SJCRH30 (cell line): Measurements from ENCODE around the gene ATG9B. TPM values are rescaled to one million over a fixed set of nuclear protein-coding genes. Genes with fewer than 3 reads are reported as not detected.

Experiments
- DNase-seq, 2 experiments: peaks; one replicate each; pipeline ENCODE4 v3.0.0-alpha.2; 2015 to 2020
- H3K27ac ChIP-seq: fragments of 250-450 bp; sonication (Bioruptor Pico); 2 replicates; pipeline ENCODE4 v1.5.1; 2020; ENCODE audit warnings: mild to moderate bottlenecking, moderate library complexity
- H3K27me3 ChIP-seq: fragments of 250-450 bp; sonication (Bioruptor Pico); 2 replicates; pipeline ENCODE4 v1.5.1; 2020; ENCODE audit warnings: mild to moderate bottlenecking, moderate library complexity
- H3K36me3 ChIP-seq: fragments of 250-450 bp; sonication (Bioruptor Pico); 2 replicates; pipeline ENCODE4 v1.5.1; 2020; ENCODE audit warnings: mild to moderate bottlenecking, moderate library complexity
- H3K4me1 ChIP-seq: fragments of 250-450 bp; sonication (Bioruptor Pico); 2 replicates; pipeline ENCODE4 v1.5.1; 2020; ENCODE audit warnings: mild to moderate bottlenecking, moderate library complexity
- H3K4me3 ChIP-seq: fragments of 250-450 bp; sonication (Bioruptor Pico); 2 replicates; pipeline ENCODE4 v1.5.1; 2020; ENCODE audit warnings: mild to moderate bottlenecking, moderate library complexity
- H3K9me3 ChIP-seq: fragments of 250-450 bp; sonication (Bioruptor Pico); replicated peaks from 2 replicates; pipeline ENCODE4 v1.5.1; 2020; ENCODE audit warnings: mild to moderate bottlenecking, moderate library complexity
- total RNA-seq: library from RNA; depleted of rRNA; stranded (reverse); fragments of >200 nt; shearing (Covaris generic); gene quantifications from 2 replicates; pipeline ENCODE4 v1.2.3, GENCODE V29; 2014

The ATG9B gene
- total RNA-seq, 1 experiment from 2014 or later = 0.08 TPM

- Histone ChIP-seq H3K27me3 (peaks cover 16% of the 10 kb centered on the region), H3K27ac (no peak overlapping the region), H3K4me1 (no peaks in the 10 kb centered on the region), H3K9me3 (no peaks in the 10 kb centered on the region), H3K4me3 (no peak overlapping the region), H3K36me3 (no peaks in the 10 kb centered on the region)
- no peak for DNase-seq
Observed at GRCh38 chr7:150997817-150998216, 26.5 kb downstream of the ATG9B start.

GRCh38 chr7:150997075-150997511 is 27.2 kb downstream of the ATG9B start:
- H3K27me3 ChIP-seq = peaks cover 16% of the 10 kb centered on the region
- H3K4me1 ChIP-seq = no peaks in the 10 kb centered on the region
- DNase-seq = no peak
- no peak overlapping the region for H3K27ac ChIP-seq
- H3K4me3 ChIP-seq = no peak overlapping the region
- H3K36me3 ChIP-seq = no peaks in the 10 kb centered on the region
- H3K9me3 ChIP-seq = no peaks in the 10 kb centered on the region

- no peak overlapping the region for H3K27ac ChIP-seq
- no peak overlapping the region for H3K4me3 ChIP-seq
- no peaks in the 10 kb centered on the region for H3K9me3 ChIP-seq
Observed at GRCh38 chr7:150996376-150997074, 27.8 kb downstream of the ATG9B start.

GRCh38 chr7:150994838-150995510 is 29.3 kb downstream of the ATG9B start:
- Histone ChIP-seq H3K4me3 (no peak overlapping the region), H3K27ac (no peak overlapping the region), H3K9me3 (no peaks in the 10 kb centered on the region), H3K36me3 (no peaks in the 10 kb centered on the region), H3K27me3 (peaks cover 13% of the 10 kb centered on the region), H3K4me1 (no peaks in the 10 kb centered on the region)
- peak in 1 of 2 experiments; percentile 33 for DNase-seq

More at GRCh38 chr7:150996376-150997074, 27.8 kb downstream of the ATG9B start:
- DNase-seq = peak in 1 of 2 experiments; percentile 40
- peaks cover 16% of the 10 kb centered on the region for H3K27me3 ChIP-seq
- no peaks in the 10 kb centered on the region for H3K36me3 ChIP-seq
- no peaks in the 10 kb centered on the region for H3K4me1 ChIP-seq

- Histone ChIP-seq H3K27ac (no peak overlapping the region), H3K36me3 (no peaks in the 10 kb centered on the region), H3K4me3 (no peak overlapping the region), H3K4me1 (no peaks in the 10 kb centered on the region), H3K9me3 (no peaks in the 10 kb centered on the region), H3K27me3 (peaks cover 13% of the 10 kb centered on the region)
- DNase-seq = peak in 1 of 2 experiments; percentile 49
Observed at GRCh38 chr7:150994141-150994837, 30.0 kb downstream of the ATG9B start.

- Histone ChIP-seq H3K9me3 (no peaks in the 10 kb centered on the region), H3K27ac (no peak overlapping the region), H3K4me1 (no peaks in the 10 kb centered on the region), H3K4me3 (no peak overlapping the region), H3K27me3 (peaks cover 13% of the 10 kb centered on the region), H3K36me3 (no peaks in the 10 kb centered on the region)
- no peak for DNase-seq
Observed at GRCh38 chr7:150993511-150993910, 30.8 kb downstream of the ATG9B start.

GRCh38 chr7:150992833-150993302 is 31.4 kb downstream of the ATG9B start:
- peak; percentile 51 to 66 for DNase-seq
- no peak overlapping the region for H3K27ac ChIP-seq
- H3K9me3 ChIP-seq = no peaks in the 10 kb centered on the region
- no peaks in the 10 kb centered on the region for H3K4me1 ChIP-seq
- no peaks in the 10 kb centered on the region for H3K36me3 ChIP-seq
- no peak overlapping the region for H3K4me3 ChIP-seq
- H3K27me3 ChIP-seq = peaks cover 11% of the 10 kb centered on the region

GRCh38 chr7:150992051-150992640 is 32.1 kb downstream of the ATG9B start:
- no peak overlapping the region for H3K27ac ChIP-seq
- H3K36me3 ChIP-seq = no peaks in the 10 kb centered on the region
- no peaks in the 10 kb centered on the region for H3K9me3 ChIP-seq
- H3K4me3 ChIP-seq = no peak overlapping the region
- no peaks in the 10 kb centered on the region for H3K4me1 ChIP-seq
- H3K27me3 ChIP-seq = peaks cover 5% of the 10 kb centered on the region
- DNase-seq = no peak

GRCh38 chr7:150990416-150991186 is 33.7 kb downstream of the ATG9B start, which contains the start of gene NOS3:
TSS of gene NOS3 (plus strand) at chr7:150991017. CDS start at chr7:150993804, 2,787 bp downstream.
- H3K9me3 ChIP-seq = no peaks in the 10 kb centered on the region
- H3K27me3 ChIP-seq = no peaks in the 10 kb centered on the region; the same call in 1 of the 2 replicates
- DNase-seq = no peak
- no peaks in the 10 kb centered on the region for H3K36me3 ChIP-seq
- H3K27ac ChIP-seq = no peak within 1 kb of the TSS
- H3K4me1 ChIP-seq = no peaks in the 10 kb centered on the region
- no peak within 1 kb of the TSS for H3K4me3 ChIP-seq

- no peak for DNase-seq
Observed at GRCh38 chr7:150989456-150989855, 34.8 kb downstream of the ATG9B start.

GRCh38 chr7:150988230-150989226 is 35.8 kb downstream of the ATG9B start:
- H3K36me3 ChIP-seq = no peaks in the 10 kb centered on the region
- H3K9me3 ChIP-seq = no peaks in the 10 kb centered on the region
- peak; percentile 75 to 91 for DNase-seq
- no peak overlapping the region for H3K27ac ChIP-seq
- no peaks in the 10 kb centered on the region; the same call in 1 of the 2 replicates for H3K27me3 ChIP-seq
- H3K4me1 ChIP-seq = no peaks in the 10 kb centered on the region
- peak overlapping the region; percentile 35 for H3K4me3 ChIP-seq

More at GRCh38 chr7:150989456-150989855, 34.8 kb downstream of the ATG9B start:
- no peaks in the 10 kb centered on the region; the same call in 1 of the 2 replicates for H3K27me3 ChIP-seq
- H3K36me3 ChIP-seq = no peaks in the 10 kb centered on the region
- no peaks in the 10 kb centered on the region for H3K9me3 ChIP-seq
- H3K27ac ChIP-seq = no peak overlapping the region
- no peaks in the 10 kb centered on the region for H3K4me1 ChIP-seq
- no peak overlapping the region for H3K4me3 ChIP-seq

GRCh38 chr7:150986556-150986955 is 37.7 kb downstream of the ATG9B start:
- H3K4me3 ChIP-seq = no peak overlapping the region
- H3K27ac ChIP-seq = no peak overlapping the region
- no peaks in the 10 kb centered on the region for H3K9me3 ChIP-seq
- DNase-seq = no peak
- no peaks in the 10 kb centered on the region for H3K36me3 ChIP-seq
- H3K4me1 ChIP-seq = no peaks in the 10 kb centered on the region
- H3K27me3 ChIP-seq = no peaks in the 10 kb centered on the region; the same call in 1 of the 2 replicates

GRCh38 chr7:150986099-150986512 is 38.2 kb downstream of the ATG9B start:
- Histone ChIP-seq H3K27me3 (no peaks in the 10 kb centered on the region; the same call in 1 of the 2 replicates), H3K4me1 (no peaks in the 10 kb centered on the region; the same call in 1 of the 2 replicates), H3K4me3 (no peak overlapping the region), H3K36me3 (no peaks in the 10 kb centered on the region), H3K9me3 (no peaks in the 10 kb centered on the region), H3K27ac (no peak overlapping the region)
- peak; percentile 66 to 85 for DNase-seq
